Measurements from ENCODE around the gene EFCAB14.

DNA sequence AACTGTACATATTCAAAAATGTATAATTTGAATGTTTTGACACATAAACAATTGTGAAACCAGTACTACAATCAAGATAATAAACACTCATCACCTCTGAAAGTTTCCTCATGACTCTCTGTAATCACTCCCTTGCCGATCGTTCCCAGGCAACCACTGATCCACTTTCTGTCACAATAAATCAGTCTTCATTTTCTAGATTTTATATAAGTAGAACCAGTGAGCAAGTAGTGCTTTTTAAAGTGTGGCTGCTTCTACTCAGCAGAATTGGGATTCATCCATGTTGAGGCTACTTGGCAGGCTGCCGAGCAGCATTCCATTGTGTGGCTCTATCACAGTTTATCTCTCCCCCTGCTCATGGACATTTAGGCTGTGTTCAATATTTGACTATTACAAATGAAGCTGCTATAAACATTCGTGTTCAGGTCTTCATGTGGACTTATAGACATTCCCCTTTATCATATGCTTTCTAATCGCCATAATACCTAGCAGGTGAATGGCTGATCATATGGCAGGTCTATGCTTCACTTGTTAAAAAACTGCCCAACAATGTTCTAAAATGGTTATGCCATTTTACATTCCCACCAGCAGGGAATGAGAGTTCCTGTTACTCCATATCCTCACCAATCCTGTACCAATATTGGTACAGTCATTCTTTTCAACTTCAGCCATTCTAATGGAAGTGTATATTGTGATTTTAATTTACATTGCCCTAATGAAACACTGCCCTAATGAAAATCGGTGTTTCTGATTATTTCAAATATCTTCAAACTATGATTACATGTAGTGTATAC, 26.7 kb downstream of the EFCAB14 start:
- TF ChIP-seq KLF10 (CRISPR knock-in tag; IDR thresholded peaks at IDR 0.05) (no peak), ZFP36 (IDR thresholded peaks at IDR 0.05; ENCODE audit: low read depth, low read length, partially characterized antibody) (no peak), CHD1 (IDR thresholded peaks at IDR 0.05; ENCODE audit: low read length) (no peak)
- TF ChIP-seq, protein P1, sequence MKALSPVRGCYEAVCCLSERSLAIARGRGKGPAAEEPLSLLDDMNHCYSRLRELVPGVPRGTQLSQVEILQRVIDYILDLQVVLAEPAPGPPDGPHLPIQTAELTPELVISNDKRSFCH (CRISPR knock-in tag; IDR thresholded peaks at IDR 0.05) = no peak
- TF ChIP-seq, protein P1 (tag; IDR thresholded peaks at IDR 0.05) = no peak

Data from K562 (cell line).